ENCODE data around the gene PATJ. TPM values are rescaled to one million over a fixed set of nuclear protein-coding genes. Genes with fewer than 3 reads are reported as not detected.
A peak's percentile ranks its signal among the peaks of the same experiment; 100 is the strongest.
"Not testable (repeated sequence)": the region's sequence is repeated elsewhere in the genome, so short reads cannot be mapped to it uniquely, and the experiment has no call there.

Gene PATJ
- total RNA-seq, 8 experiments from 2014 or later, result 2.7 to 173 (median 22.4) TPM

- no peak overlapping the region for H3K27ac ChIP-seq
- WGBS, 10 experiments, result 79 to 100% (median 92%) methylated on average over 1 to 3 of the region's 3 CpGs; no CpG with 5 or more reads in 1 of the 10 experiments
- H3K4me1 ChIP-seq (replicated peaks in 1 of 2), result peaks cover 4 to 10% of the 10 kb centered on the region in 2 donors
- no peak overlapping the region for H3K4me3 ChIP-seq
- ATAC-seq (replicated peaks in 6 of 8), result no peak
- in situ Hi-C loops (cut with MboI; ENCODE audit: low pct_unique_long_range_greater_than_20kb in 2 of 9, low sequenced_read_pairs in 9 of 9, unreplicated experiment in 9 of 9), result no loop called here
These were observed 14.7 kb upstream of the PATJ start for GRCh38 chr1:61727544-61727943.

- not testable (repeated sequence) for H3K27ac ChIP-seq
- 0 to 20% (median 0%) methylated on average over 1 of the region's 1 CpG; no CpG with 5 or more reads in 5 of the 10 experiments for WGBS, 10 experiments
These were observed 11.6 kb upstream of the PATJ start for GRCh38 chr1:61730679-61731078.

GRCh38 chr1:61732726-61733125 is 9.6 kb upstream of the PATJ start:
- 0 to 87% (median 69%) methylated on average over 1 to 3 of the region's 3 CpGs; no CpG with 5 or more reads in 1 of the 10 experiments for WGBS, 10 experiments
- in situ Hi-C loops (cut with MboI; ENCODE audit: low pct_unique_long_range_greater_than_20kb in 2 of 9, low sequenced_read_pairs in 9 of 9, unreplicated experiment in 9 of 9), result no loop called here
- Histone ChIP-seq H3K4me3 (no peak overlapping the region), H3K27ac (no peak overlapping the region), H3K4me1 (replicated peaks in 1 of 2) (no peaks in the 10 kb centered on the region)
- ATAC-seq (replicated peaks in 6 of 8), result no peak

More at GRCh38 chr1:61730679-61731078, 11.6 kb upstream of the PATJ start:
- in situ Hi-C loops (cut with MboI; ENCODE audit: low pct_unique_long_range_greater_than_20kb in 2 of 9, low sequenced_read_pairs in 9 of 9, unreplicated experiment in 9 of 9); ATAC-seq (replicated peaks in 6 of 8); H3K4me3 ChIP-seq; H3K4me1 ChIP-seq (replicated peaks in 1 of 2): not testable (repeated sequence)

GRCh38 chr1:61740751-61741700 is 1.3 kb upstream of the PATJ start:
- no peak for ATAC-seq (replicated peaks in 6 of 8)
- in situ Hi-C loops (cut with MboI; ENCODE audit: low pct_unique_long_range_greater_than_20kb in 2 of 9, low sequenced_read_pairs in 9 of 9, unreplicated experiment in 9 of 9), result no loop called here
- WGBS, 10 experiments, result 94 to 98% (median 94%) methylated on average over 2 to 15 of the region's 19 CpGs; no CpG with 5 or more reads in 1 of the 10 experiments
- peaks cover 7 to 10% of the 10 kb centered on the region in 2 donors for H3K4me1 ChIP-seq (replicated peaks in 1 of 2)
- H3K27ac ChIP-seq, result no peak overlapping the region
- peak overlapping the region; percentile 52 to 90 (median 65) for H3K4me3 ChIP-seq

GRCh38 chr1:61742620-61743430 is 545 bp downstream of the PATJ start:
- Histone ChIP-seq H3K27ac (peak overlapping the region; percentile 62 to 75), H3K4me1 (replicated peaks in 1 of 2) (peaks cover 7 to 13% of the 10 kb centered on the region in 2 donors), H3K4me3 (peak overlapping the region; percentile 52 to 90 (median 65))
- 0 to 36% (median 10%) methylated on average over 1 to 9 of the region's 74 CpGs; no CpG with 5 or more reads in 4 of the 10 experiments for WGBS, 10 experiments
- peak; percentile 70 to 91 (median 86) for ATAC-seq (replicated peaks in 6 of 8)
- in situ Hi-C loops (cut with MboI; ENCODE audit: low pct_unique_long_range_greater_than_20kb in 2 of 9, low sequenced_read_pairs in 9 of 9, unreplicated experiment in 9 of 9), result no loop called here

GRCh38 chr1:61743431-61743705 is 1.1 kb downstream of the PATJ start:
- in situ Hi-C loops (cut with MboI; ENCODE audit: low pct_unique_long_range_greater_than_20kb in 2 of 9, low sequenced_read_pairs in 9 of 9, unreplicated experiment in 9 of 9), result no loop called here
- Histone ChIP-seq H3K4me1 (replicated peaks in 1 of 2) (peaks cover 7 to 13% of the 10 kb centered on the region in 2 donors), H3K27ac (peak overlapping the region in 1 of 2 donors; percentile 62), H3K4me3 (peak overlapping the region; percentile 52 to 90 (median 65))
- ATAC-seq (replicated peaks in 6 of 8), result no peak
- WGBS, 10 experiments, result 30 to 83% (median 57%) methylated on average over 1 to 5 of the region's 5 CpGs; no CpG with 5 or more reads in 1 of the 10 experiments

- H3K27ac ChIP-seq, result no peak overlapping the region
- WGBS, 10 experiments, result 60 to 100% (median 91%) methylated on average over 1 to 6 of the region's 6 CpGs
- in situ Hi-C loops (cut with MboI; ENCODE audit: low pct_unique_long_range_greater_than_20kb in 2 of 9, low sequenced_read_pairs in 9 of 9, unreplicated experiment in 9 of 9), result no loop called here
These were observed 1.7 kb downstream of the PATJ start for GRCh38 chr1:61743716-61744580.

GRCh38 chr1:61746813-61747212 is 4.5 kb downstream of the PATJ start:
- in situ Hi-C loops (cut with MboI; ENCODE audit: low pct_unique_long_range_greater_than_20kb in 2 of 9, low sequenced_read_pairs in 9 of 9, unreplicated experiment in 9 of 9), result no loop called here
- no peak for ATAC-seq (replicated peaks in 6 of 8)
- Histone ChIP-seq H3K4me1 (replicated peaks in 1 of 2) (peaks cover under 1 to 7% of the 10 kb centered on the region in 2 donors), H3K27ac (no peak overlapping the region), H3K4me3 (no peak overlapping the region)
- 0 to 57% (median 14%) methylated on average over 1 of the region's 1 CpG; no CpG with 5 or more reads in 3 of the 10 experiments for WGBS, 10 experiments

More at GRCh38 chr1:61743716-61744580, 1.7 kb downstream of the PATJ start:
- Histone ChIP-seq H3K4me1 (replicated peaks in 1 of 2) (peaks cover 7 to 13% of the 10 kb centered on the region in 2 donors), H3K4me3 (no peak overlapping the region)
- no peak for ATAC-seq (replicated peaks in 6 of 8)

- Histone ChIP-seq H3K4me1 (replicated peaks in 1 of 2) (peaks cover 0 to 2% of the 10 kb centered on the region in 2 donors), H3K27ac (no peak overlapping the region), H3K4me3 (no peak overlapping the region)
- 93 to 100% (median 99%) methylated on average over 4 of the region's 4 CpGs; no CpG with 5 or more reads in 2 of the 10 experiments for WGBS, 10 experiments
- no peak for ATAC-seq (replicated peaks in 6 of 8)
- in situ Hi-C loops (cut with MboI; ENCODE audit: low pct_unique_long_range_greater_than_20kb in 2 of 9, low sequenced_read_pairs in 9 of 9, unreplicated experiment in 9 of 9), result no loop called here
These were observed 6.3 kb downstream of the PATJ start for GRCh38 chr1:61748566-61748965.

GRCh38 chr1:61749574-61749973 is 7.3 kb downstream of the PATJ start:
- H3K4me3 ChIP-seq, result no peak overlapping the region
- ATAC-seq (replicated peaks in 6 of 8), result no peak
- in situ Hi-C loops (cut with MboI; ENCODE audit: low pct_unique_long_range_greater_than_20kb in 2 of 9, low sequenced_read_pairs in 9 of 9, unreplicated experiment in 9 of 9), result no loop called here
- H3K4me1 ChIP-seq (replicated peaks in 1 of 2), result peaks cover 0 to 2% of the 10 kb centered on the region in 2 donors
- no peak overlapping the region for H3K27ac ChIP-seq
- 80 to 100% (median 89%) methylated on average over 1 to 2 of the region's 2 CpGs; no CpG with 5 or more reads in 3 of the 10 experiments for WGBS, 10 experiments

GRCh38 chr1:61752921-61753389 is 10.7 kb downstream of the PATJ start:
- H3K27ac ChIP-seq, result no peak overlapping the region
- H3K4me1 ChIP-seq (replicated peaks in 1 of 2), result no peaks in the 10 kb centered on the region

GRCh38 chr1:61753998-61754508 is 11.8 kb downstream of the PATJ start:
- in situ Hi-C loops (cut with MboI; ENCODE audit: low pct_unique_long_range_greater_than_20kb in 2 of 9, low sequenced_read_pairs in 9 of 9, unreplicated experiment in 9 of 9), result no loop called here
- Histone ChIP-seq H3K27ac (no peak overlapping the region), H3K4me1 (replicated peaks in 1 of 2) (no peaks in the 10 kb centered on the region), H3K4me3 (no peak overlapping the region)
- WGBS, 10 experiments, result 10 to 100% (median 61%) methylated on average over 1 of the region's 1 CpG; no CpG with 5 or more reads in 4 of the 10 experiments
- ATAC-seq (replicated peaks in 6 of 8), result no peak

More at GRCh38 chr1:61752921-61753389, 10.7 kb downstream of the PATJ start:
- no peak for ATAC-seq (replicated peaks in 6 of 8)
- 0 to 86% (median 35%) methylated on average over 1 of the region's 1 CpG; no CpG with 5 or more reads in 2 of the 10 experiments for WGBS, 10 experiments
- in situ Hi-C loops (cut with MboI; ENCODE audit: low pct_unique_long_range_greater_than_20kb in 2 of 9, low sequenced_read_pairs in 9 of 9, unreplicated experiment in 9 of 9), result no loop called here
- H3K4me3 ChIP-seq, result no peak overlapping the region

Data from motor neuron (in vitro differentiated cells).